T-helper 2 cell treated with Interferon-gamma antibody and Interleukin-4, amounts not matched to agents 5 μg/mL and 100 μg/mL, for 36 hours (primary cell): ENCODE data around the gene A2ML1.
"Not testable (repeated sequence)": the region's sequence is repeated elsewhere in the genome, so short reads cannot be mapped to it uniquely, and the experiment has no call there.

Source experiments
- DNase-seq: peaks from one replicate; pipeline ENCODE4 v3.0.0; 2021; ENCODE audit warnings: low spot score
- H3K27ac Mint-ChIP-seq: one replicate; pipeline ENCODE4 v1.8.0; 2021; ENCODE audit warnings: mild to moderate bottlenecking, mixed read lengths
- H3K27me3 Mint-ChIP-seq: one replicate; pipeline ENCODE4 v1.8.0; 2021; ENCODE audit warnings: low read depth, mixed read lengths
- H3K36me3 Mint-ChIP-seq: one replicate; pipeline ENCODE4 v1.8.0; 2021; ENCODE audit warnings: low read depth, mixed read lengths
- H3K4me1 Mint-ChIP-seq: one replicate; pipeline ENCODE4 v1.8.0; 2021; ENCODE audit warnings: low read depth, mixed read lengths
- H3K4me3 Mint-ChIP-seq: one replicate; pipeline ENCODE4 v1.8.0; 2022; ENCODE audit warnings: mild to moderate bottlenecking, moderate library complexity, mixed read lengths
- H3K9me3 Mint-ChIP-seq: one replicate; pipeline ENCODE4 v1.8.0; 2021; ENCODE audit warnings: mixed read lengths

Gene A2ML1

GRCh38 chr12:8822298-8822697, at the start of gene A2ML1:
A2ML1 (plus strand) TSS chr12:8822621; CDS start chr12:8822652, 31 bp downstream.
- H3K4me3 Mint-ChIP-seq = no peak within 1 kb of the TSS
- H3K4me1 Mint-ChIP-seq = peaks cover under 1% of the 10 kb centered on the region
- no peak for DNase-seq
- no peak within 1 kb of the TSS for H3K27ac Mint-ChIP-seq
- no peaks in the 10 kb centered on the region for H3K36me3 Mint-ChIP-seq
- no peaks in the 10 kb centered on the region for H3K9me3 Mint-ChIP-seq
- H3K27me3 Mint-ChIP-seq = no peaks in the 10 kb centered on the region

GRCh38 chr12:8773461-8773860, 49.0 kb upstream of the A2ML1 start:
- Mint-ChIP-seq H3K27me3 (peaks cover 2% of the 10 kb centered on the region), H3K27ac (no peak overlapping the region), H3K36me3 (no peaks in the 10 kb centered on the region), H3K9me3 (no peaks in the 10 kb centered on the region), H3K4me1 (no peaks in the 10 kb centered on the region), H3K4me3 (no peak overlapping the region)
- no peak for DNase-seq

GRCh38 chr12:8779281-8779680, 43.1 kb upstream of the A2ML1 start:
- Mint-ChIP-seq H3K4me3 (no peak overlapping the region), H3K27me3 (peaks cover 9% of the 10 kb centered on the region), H3K4me1 (no peaks in the 10 kb centered on the region), H3K36me3 (no peaks in the 10 kb centered on the region), H3K27ac (no peak overlapping the region), H3K9me3 (no peaks in the 10 kb centered on the region)
- no peak for DNase-seq

- Mint-ChIP-seq H3K27me3 (peaks cover 9% of the 10 kb centered on the region), H3K9me3 (no peaks in the 10 kb centered on the region), H3K27ac (no peak overlapping the region), H3K4me1 (no peaks in the 10 kb centered on the region), H3K36me3 (no peaks in the 10 kb centered on the region), H3K4me3 (no peak overlapping the region)
- DNase-seq = no peak
These were observed 42.6 kb upstream of the A2ML1 start for GRCh38 chr12:8779862-8780261.

GRCh38 chr12:8780389-8780788, 42.0 kb upstream of the A2ML1 start:
- H3K9me3 Mint-ChIP-seq = no peaks in the 10 kb centered on the region
- no peaks in the 10 kb centered on the region for H3K4me1 Mint-ChIP-seq
- no peaks in the 10 kb centered on the region for H3K36me3 Mint-ChIP-seq
- H3K4me3 Mint-ChIP-seq = no peak overlapping the region
- peaks cover 9% of the 10 kb centered on the region for H3K27me3 Mint-ChIP-seq
- DNase-seq = no peak
- no peak overlapping the region for H3K27ac Mint-ChIP-seq

GRCh38 chr12:8781381-8782127, 40.9 kb upstream of the A2ML1 start:
- DNase-seq = no peak
- Mint-ChIP-seq H3K4me1 (no peaks in the 10 kb centered on the region), H3K4me3 (no peak overlapping the region), H3K27me3 (peaks cover 9% of the 10 kb centered on the region), H3K36me3 (no peaks in the 10 kb centered on the region), H3K27ac (no peak overlapping the region), H3K9me3 (no peaks in the 10 kb centered on the region)

- no peak for DNase-seq
- H3K9me3 Mint-ChIP-seq = no peaks in the 10 kb centered on the region
- H3K36me3 Mint-ChIP-seq = no peaks in the 10 kb centered on the region
- no peak overlapping the region for H3K4me3 Mint-ChIP-seq
- no peak overlapping the region for H3K27ac Mint-ChIP-seq
- peaks cover 9% of the 10 kb centered on the region for H3K27me3 Mint-ChIP-seq
- no peaks in the 10 kb centered on the region for H3K4me1 Mint-ChIP-seq
These were observed 38.0 kb upstream of the A2ML1 start for GRCh38 chr12:8784290-8784888.

- H3K4me3 Mint-ChIP-seq = no peak overlapping the region
- no peaks in the 10 kb centered on the region for H3K9me3 Mint-ChIP-seq
- H3K27ac Mint-ChIP-seq = no peak overlapping the region
- H3K27me3 Mint-ChIP-seq = peaks cover 6% of the 10 kb centered on the region
- no peaks in the 10 kb centered on the region for H3K4me1 Mint-ChIP-seq
- no peak for DNase-seq
- no peaks in the 10 kb centered on the region for H3K36me3 Mint-ChIP-seq
These were observed 36.9 kb upstream of the A2ML1 start for GRCh38 chr12:8785499-8785898.

- H3K27me3 Mint-ChIP-seq, H3K4me3 Mint-ChIP-seq, DNase-seq, H3K4me1 Mint-ChIP-seq, H3K36me3 Mint-ChIP-seq, H3K9me3 Mint-ChIP-seq, H3K27ac Mint-ChIP-seq: not testable (repeated sequence)
These were observed 35.2 kb upstream of the A2ML1 start for GRCh38 chr12:8787206-8787605.

- not testable (repeated sequence) for H3K27me3 Mint-ChIP-seq, H3K4me1 Mint-ChIP-seq, DNase-seq, H3K36me3 Mint-ChIP-seq, H3K9me3 Mint-ChIP-seq, H3K27ac Mint-ChIP-seq
- peak overlapping the region; percentile 73 for H3K4me3 Mint-ChIP-seq
These were observed 33.7 kb upstream of the A2ML1 start for GRCh38 chr12:8788706-8789105.

- DNase-seq = not testable (repeated sequence)
These were observed 32.9 kb upstream of the A2ML1 start for GRCh38 chr12:8789341-8790013.

GRCh38 chr12:8793226-8793625, 29.2 kb upstream of the A2ML1 start:
- H3K27me3 Mint-ChIP-seq, H3K27ac Mint-ChIP-seq, H3K36me3 Mint-ChIP-seq, H3K4me3 Mint-ChIP-seq, H3K9me3 Mint-ChIP-seq, H3K4me1 Mint-ChIP-seq, DNase-seq: not testable (repeated sequence)

More at GRCh38 chr12:8789341-8790013, 32.9 kb upstream of the A2ML1 start:
- not testable (repeated sequence) for H3K4me1 Mint-ChIP-seq, H3K9me3 Mint-ChIP-seq, H3K27me3 Mint-ChIP-seq, H3K36me3 Mint-ChIP-seq, H3K4me3 Mint-ChIP-seq, H3K27ac Mint-ChIP-seq

- H3K36me3 Mint-ChIP-seq, H3K4me3 Mint-ChIP-seq, H3K9me3 Mint-ChIP-seq, H3K4me1 Mint-ChIP-seq, DNase-seq, H3K27me3 Mint-ChIP-seq, H3K27ac Mint-ChIP-seq: not testable (repeated sequence)
These were observed 27.8 kb upstream of the A2ML1 start for GRCh38 chr12:8794611-8795010.

GRCh38 chr12:8796831-8797626, 25.4 kb upstream of the A2ML1 start:
- Mint-ChIP-seq H3K36me3 (no peaks in the 10 kb centered on the region), H3K4me1 (no peaks in the 10 kb centered on the region), H3K27ac (no peak overlapping the region), H3K27me3 (no peaks in the 10 kb centered on the region), H3K9me3 (peaks cover 5% of the 10 kb centered on the region), H3K4me3 (no peak overlapping the region)
- no peak for DNase-seq
